ENCODE data around the gene TMEM223.
"Not testable (repeated sequence)": the region's sequence is repeated elsewhere in the genome, so short reads cannot be mapped to it uniquely, and the experiment has no call there.

The TMEM223 gene

GRCh38 chr11:62752994-62753735, 38.6 kb downstream of the TMEM223 start:
- DNase-seq = no peak

GRCh38 chr11:62752177-62752785, 39.5 kb downstream of the TMEM223 start:
- no peak for DNase-seq

GRCh38 chr11:62749931-62750330, 41.9 kb downstream of the TMEM223 start:
- DNase-seq = not testable (repeated sequence)

- peak in 1 of 3 experiments; percentile 33 for DNase-seq
These were observed 44.2 kb downstream of the TMEM223 start for GRCh38 chr11:62747475-62748160.

Data from NCI-H1417 (cell line).